ENCODE measurements around the gene TXK. TPM values are rescaled to one million over a fixed set of nuclear protein-coding genes. Genes with fewer than 3 reads are reported as not detected.
"Not testable (repeated sequence)": the region's sequence is repeated elsewhere in the genome, so short reads cannot be mapped to it uniquely, and the experiment has no call there.

TXK gene
- total RNA-seq, 1 donor from 2014 or later = not detected

DNA sequence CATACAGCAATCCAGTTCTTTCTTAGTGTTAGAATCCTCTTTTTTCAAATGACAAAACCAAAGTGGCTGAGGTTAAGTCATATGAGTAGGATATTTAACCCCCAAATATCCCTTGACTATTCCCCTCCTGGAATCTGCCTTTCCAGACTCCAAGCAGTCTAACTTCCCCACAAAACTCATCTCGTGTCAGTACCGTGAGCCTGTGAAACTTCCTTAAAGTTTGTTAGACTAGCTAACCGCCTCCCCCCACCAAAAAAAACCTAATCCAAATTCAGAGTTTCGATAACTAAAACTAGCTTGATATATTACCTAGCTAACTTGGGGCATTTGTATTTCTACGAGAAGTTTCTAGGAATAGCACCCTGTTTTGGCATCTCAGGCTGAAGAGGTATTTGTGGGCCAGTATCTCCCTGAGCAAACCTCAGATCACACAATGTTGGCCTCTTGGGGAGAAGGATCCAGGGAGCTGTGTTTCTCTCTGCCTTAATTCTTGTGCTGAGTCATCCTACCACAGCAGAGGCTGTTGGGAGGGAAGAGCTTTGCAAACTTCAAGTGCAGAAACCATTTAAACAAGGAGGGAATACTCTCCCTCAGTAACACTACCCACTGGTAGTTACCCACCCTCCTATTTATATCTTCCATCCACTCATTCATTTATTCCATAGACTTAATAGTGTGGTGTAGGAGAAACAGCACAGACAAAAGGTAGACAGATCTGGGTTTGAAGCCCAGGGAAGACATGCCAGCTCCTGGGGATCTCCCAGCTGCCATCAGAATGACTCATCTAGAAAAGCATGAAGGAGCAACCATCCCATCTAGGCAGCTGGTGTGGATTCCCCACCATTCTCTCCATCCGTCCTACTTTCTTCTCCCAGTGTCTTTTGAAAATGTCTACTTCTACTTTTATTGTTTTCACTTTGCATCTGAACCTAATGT is 39.3 kb upstream of the TXK start:
- H3K36me3 Mint-ChIP-seq (ENCODE audit: low read depth) = peaks cover 6% of the 10 kb centered on the region
- DNase-seq (ENCODE audit: low read depth, low spot score) = no peak

DNA sequence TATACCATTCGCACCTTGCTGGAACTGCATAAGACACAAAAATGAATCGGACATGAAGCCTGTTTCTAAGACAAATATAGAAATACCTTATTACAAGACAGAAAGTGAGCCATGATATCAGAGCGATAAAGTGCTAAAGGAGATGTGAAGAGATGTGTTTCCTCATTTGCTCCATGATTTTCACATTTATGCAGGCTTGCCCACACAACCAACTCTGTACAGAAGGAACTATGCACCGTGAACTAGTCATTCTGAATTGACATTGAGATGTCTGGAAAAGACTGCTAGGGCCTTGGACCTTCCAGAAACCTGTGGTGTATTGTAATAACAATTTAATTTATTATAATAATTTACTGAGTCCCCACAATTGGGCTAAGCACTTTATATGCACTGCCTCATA is 38.6 kb upstream of the TXK start:
- no peaks in the 10 kb centered on the region for H3K27me3 Mint-ChIP-seq (ENCODE audit: low read depth)
- no peaks in the 10 kb centered on the region for H3K4me1 Mint-ChIP-seq
- no peak for DNase-seq (ENCODE audit: low read depth, low spot score)
- peaks cover 2% of the 10 kb centered on the region for H3K9me3 Mint-ChIP-seq
- no peak overlapping the region for H3K4me3 Mint-ChIP-seq
- no peak overlapping the region for H3K27ac Mint-ChIP-seq (ENCODE audit: unreplicated experiment)
- H3K36me3 Mint-ChIP-seq (ENCODE audit: low read depth) = no peaks in the 10 kb centered on the region
- TF ChIP-seq, protein P1, sequence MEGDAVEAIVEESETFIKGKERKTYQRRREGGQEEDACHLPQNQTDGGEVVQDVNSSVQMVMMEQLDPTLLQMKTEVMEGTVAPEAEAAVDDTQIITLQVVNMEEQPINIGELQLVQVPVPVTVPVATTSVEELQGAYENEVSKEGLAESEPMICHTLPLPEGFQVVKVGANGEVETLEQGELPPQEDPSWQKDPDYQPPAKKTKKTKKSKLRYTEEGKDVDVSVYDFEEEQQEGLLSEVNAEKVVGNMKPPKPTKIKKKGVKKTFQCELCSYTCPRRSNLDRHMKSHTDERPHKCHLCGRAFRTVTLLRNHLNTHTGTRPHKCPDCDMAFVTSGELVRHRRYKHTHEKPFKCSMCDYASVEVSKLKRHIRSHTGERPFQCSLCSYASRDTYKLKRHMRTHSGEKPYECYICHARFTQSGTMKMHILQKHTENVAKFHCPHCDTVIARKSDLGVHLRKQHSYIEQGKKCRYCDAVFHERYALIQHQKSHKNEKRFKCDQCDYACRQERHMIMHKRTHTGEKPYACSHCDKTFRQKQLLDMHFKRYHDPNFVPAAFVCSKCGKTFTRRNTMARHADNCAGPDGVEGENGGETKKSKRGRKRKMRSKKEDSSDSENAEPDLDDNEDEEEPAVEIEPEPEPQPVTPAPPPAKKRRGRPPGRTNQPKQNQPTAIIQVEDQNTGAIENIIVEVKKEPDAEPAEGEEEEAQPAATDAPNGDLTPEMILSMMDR (conservative IDR thresholded peaks at IDR 0.05) = no peak

More for the DNA sequence above, 39.3 kb upstream of the TXK start:
- Mint-ChIP-seq H3K4me3 (no peak overlapping the region), H3K27me3 (ENCODE audit: low read depth) (no peaks in the 10 kb centered on the region), H3K9me3 (peaks cover 8% of the 10 kb centered on the region), H3K27ac (ENCODE audit: unreplicated experiment) (peak overlapping the region; percentile 65), H3K4me1 (no peaks in the 10 kb centered on the region)
- TF ChIP-seq, protein P1 (conservative IDR thresholded peaks at IDR 0.05) = no peak

DNA sequence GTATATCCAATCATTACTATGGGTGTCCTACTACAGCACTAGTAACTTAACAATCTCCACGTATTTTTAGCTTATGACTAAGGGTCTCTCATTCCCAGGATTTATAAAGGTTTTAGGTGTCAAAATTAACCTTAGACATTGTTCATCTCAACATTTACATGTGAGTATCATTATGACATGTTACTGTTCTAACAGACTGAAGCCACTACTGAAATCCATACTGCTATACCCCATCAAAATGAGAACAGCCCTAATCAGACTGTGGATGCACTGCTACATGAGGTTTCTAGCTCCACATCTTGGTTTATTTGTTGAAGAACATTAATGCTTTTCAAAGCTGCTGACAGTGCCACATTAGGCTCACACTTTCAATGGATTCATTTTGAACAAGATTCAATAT is 35.6 kb upstream of the TXK start:
- Mint-ChIP-seq H3K27ac (ENCODE audit: unreplicated experiment) (no peak overlapping the region), H3K36me3 (ENCODE audit: low read depth) (no peaks in the 10 kb centered on the region), H3K4me3 (no peak overlapping the region), H3K4me1 (no peaks in the 10 kb centered on the region), H3K9me3 (no peaks in the 10 kb centered on the region), H3K27me3 (ENCODE audit: low read depth) (no peaks in the 10 kb centered on the region)
- TF ChIP-seq, protein P1 (conservative IDR thresholded peaks at IDR 0.05) = no peak
- no peak for DNase-seq (ENCODE audit: low read depth, low spot score)

DNA sequence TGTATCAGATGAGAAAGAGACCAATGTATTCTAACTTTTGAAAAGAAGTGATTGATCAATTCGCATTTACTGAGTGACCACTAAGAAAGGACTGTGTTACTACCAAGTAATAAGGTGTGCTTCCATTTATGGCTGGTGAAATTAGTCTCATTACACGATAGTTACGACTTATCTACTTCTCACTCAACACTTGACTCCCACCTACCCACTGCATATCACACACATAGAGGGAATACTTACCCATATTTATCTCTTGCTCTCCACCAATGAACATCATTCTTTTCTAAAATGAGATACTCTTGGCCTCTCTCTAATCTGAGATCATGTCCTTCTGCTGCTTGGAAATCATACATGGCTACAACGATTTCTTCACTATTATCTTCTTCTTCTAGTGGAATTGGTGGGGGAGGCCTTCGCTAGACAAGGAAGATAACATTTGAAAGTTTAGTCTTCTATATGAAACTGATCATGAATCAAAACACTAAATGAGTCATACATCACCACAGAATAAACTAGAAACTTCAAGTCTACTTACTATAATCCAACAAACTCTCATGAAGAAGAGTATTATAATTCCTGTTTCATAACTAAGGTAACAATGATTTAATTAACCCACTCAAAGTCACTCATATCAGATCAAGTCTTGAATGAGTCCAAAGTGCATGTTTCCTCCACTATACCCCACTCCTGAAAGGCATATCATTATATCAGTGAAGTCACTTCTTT is 33.7 kb upstream of the TXK start:
- Mint-ChIP-seq H3K4me3 (no peak overlapping the region), H3K36me3 (ENCODE audit: low read depth) (no peaks in the 10 kb centered on the region)

DNA sequence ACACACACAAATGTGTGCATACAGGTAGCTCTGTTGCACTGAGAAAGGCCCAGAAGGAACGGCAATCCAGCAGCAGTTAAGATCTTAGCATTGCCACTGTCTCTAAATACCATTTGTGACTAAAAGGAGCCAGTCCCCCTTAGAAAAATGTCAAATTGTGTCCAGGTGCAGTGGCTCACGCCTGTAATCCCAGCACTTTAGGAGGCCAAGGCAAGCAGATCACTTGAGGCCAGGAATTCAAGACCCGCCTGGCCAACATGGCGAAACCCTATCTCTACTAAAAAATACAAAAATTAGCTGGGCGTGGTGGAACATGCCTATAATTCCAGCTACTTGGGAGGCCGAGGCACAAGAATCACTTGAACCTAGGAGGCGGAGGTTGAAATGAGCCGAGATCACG is 30.5 kb upstream of the TXK start:
- not testable (repeated sequence) for H3K27me3 Mint-ChIP-seq (ENCODE audit: low read depth); DNase-seq (ENCODE audit: low read depth, low spot score); H3K4me3 Mint-ChIP-seq; H3K9me3 Mint-ChIP-seq; H3K4me1 Mint-ChIP-seq; H3K27ac Mint-ChIP-seq (ENCODE audit: unreplicated experiment); H3K36me3 Mint-ChIP-seq (ENCODE audit: low read depth)

More for the DNA sequence above, 33.7 kb upstream of the TXK start:
- no peaks in the 10 kb centered on the region for H3K4me1 Mint-ChIP-seq
- TF ChIP-seq, protein P1 (conservative IDR thresholded peaks at IDR 0.05) = no peak
- no peak overlapping the region for H3K27ac Mint-ChIP-seq (ENCODE audit: unreplicated experiment)
- DNase-seq (ENCODE audit: low read depth, low spot score) = no peak
- H3K27me3 Mint-ChIP-seq (ENCODE audit: low read depth) = no peaks in the 10 kb centered on the region
- H3K9me3 Mint-ChIP-seq = no peaks in the 10 kb centered on the region

DNA sequence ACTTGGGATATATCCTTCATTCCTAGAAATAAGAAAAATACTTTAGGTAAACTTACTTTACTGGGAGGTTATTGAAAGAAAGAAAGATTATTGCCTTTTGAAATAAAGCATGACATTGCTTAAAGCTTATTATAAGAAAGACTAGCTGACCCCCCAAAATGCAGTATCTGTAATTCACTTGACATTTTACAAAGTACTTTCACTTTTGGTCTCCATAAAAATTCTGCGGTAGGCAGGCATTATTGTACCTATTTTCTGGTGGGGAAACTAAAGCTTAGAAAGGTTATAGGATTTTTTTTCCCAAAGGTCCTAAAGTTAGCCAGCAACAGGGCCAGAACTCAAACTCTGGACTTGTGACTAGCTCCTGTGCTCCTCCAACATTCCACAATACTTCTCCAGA is 29.7 kb upstream of the TXK start:
- no peaks in the 10 kb centered on the region for H3K4me1 Mint-ChIP-seq
- H3K27me3 Mint-ChIP-seq (ENCODE audit: low read depth) = no peaks in the 10 kb centered on the region
- no peaks in the 10 kb centered on the region for H3K9me3 Mint-ChIP-seq
- TF ChIP-seq, protein P1 (conservative IDR thresholded peaks at IDR 0.05) = no peak
- DNase-seq (ENCODE audit: low read depth, low spot score) = no peak
- H3K36me3 Mint-ChIP-seq (ENCODE audit: low read depth) = no peaks in the 10 kb centered on the region
- H3K27ac Mint-ChIP-seq (ENCODE audit: unreplicated experiment) = no peak overlapping the region
- no peak overlapping the region for H3K4me3 Mint-ChIP-seq
